SK-N-SH treated with all-trans-retinoic acid at 6 μM for 48 hours (cell line): ENCODE measurements around the gene SLAMF7.
"Not testable (repeated sequence)": the region's sequence is repeated elsewhere in the genome, so short reads cannot be mapped to it uniquely, and the experiment has no call there.

Experiments
- ATAC-seq: fragments of 200-7000 bp; cut with Tn5 transposase; 3 replicates; pipeline ENCODE4 v1.9.1; 2020; ENCODE audit warnings: mild to moderate bottlenecking, moderate library complexity
- ARNTL ChIP-seq: fragments of 450-650 bp; formaldehyde crosslinking; IDR thresholded peaks from 2 replicates; pipeline ENCODE4 v1.5.0; 2020; ENCODE audit warnings: low read depth, mild to moderate bottlenecking, moderate library complexity, borderline replicate concordance
- BACH2 ChIP-seq: fragments of 250-450 bp; sonication (Bioruptor Pico); IDR thresholded peaks from 2 replicates; pipeline ENCODE4 v1.9.0; 2021; ENCODE audit warnings: mild to moderate bottlenecking, borderline replicate concordance
- CSDC2 ChIP-seq: fragments of 250-450 bp; sonication (Bioruptor Pico); IDR thresholded peaks from 2 replicates; pipeline ENCODE4 v1.5.0; 2020; ENCODE audit warnings: mild to moderate bottlenecking, moderate library complexity
- CSRNP3 ChIP-seq: fragments of 250-450 bp; sonication (Bioruptor Pico); IDR thresholded peaks from 2 replicates; pipeline ENCODE4 v1.5.1; 2021; ENCODE audit warnings: mild to moderate bottlenecking, moderate library complexity
- GLIS3 ChIP-seq: fragments of 250-450 bp; sonication (Bioruptor Pico); IDR thresholded peaks from 2 replicates; pipeline ENCODE4 v1.5.0; 2020; ENCODE audit warnings: mild to moderate bottlenecking, moderate library complexity
- ISL1 ChIP-seq: fragments of 250-450 bp; sonication (Bioruptor Pico); IDR thresholded peaks from 2 replicates; pipeline ENCODE4 v2.1.2; 2022; ENCODE audit warnings: mild to moderate bottlenecking, moderate library complexity
- OSR1 ChIP-seq: fragments of 250-450 bp; sonication (Bioruptor Pico); IDR thresholded peaks from 2 replicates; pipeline ENCODE4 v1.8.0; 2022; ENCODE audit warnings: moderate library complexity, mild to moderate bottlenecking, inconsistent platforms
- PATZ1 ChIP-seq: fragments of 250-450 bp; sonication (Bioruptor Pico); IDR thresholded peaks from 2 replicates; pipeline ENCODE4 v1.8.0; 2020; ENCODE audit warnings: mild to moderate bottlenecking, moderate library complexity, borderline replicate concordance
- POU6F1 ChIP-seq: fragments of 250-450 bp; sonication (Bioruptor Pico); IDR thresholded peaks from 2 replicates; pipeline ENCODE4 v1.8.0; 2021; ENCODE audit warnings: low read depth, mild to moderate bottlenecking, moderate library complexity, borderline replicate concordance
- SNAI2 ChIP-seq: fragments of 250-450 bp; sonication (Bioruptor Pico); IDR thresholded peaks from 2 replicates; pipeline ENCODE4 v1.5.0; 2020; ENCODE audit warnings: mild to moderate bottlenecking, moderate library complexity
- TCF4 ChIP-seq: fragments of 250-450 bp; sonication (Bioruptor Pico); IDR thresholded peaks from 2 replicates; pipeline ENCODE4 v1.8.0; 2021; ENCODE audit warnings: mild to moderate bottlenecking, moderate library complexity, borderline replicate concordance
- TOX ChIP-seq: fragments of 250-450 bp; sonication (Bioruptor Pico); IDR thresholded peaks from 2 replicates; pipeline ENCODE4 v1.8.0; 2021; ENCODE audit warnings: mild to moderate bottlenecking, moderate library complexity, borderline replicate concordance
- TSHZ2 ChIP-seq: fragments of 250-450 bp; sonication (Bioruptor Pico); IDR thresholded peaks from 2 replicates; pipeline ENCODE4 v1.5.0; 2020; ENCODE audit warnings: mild to moderate bottlenecking, moderate library complexity
- ZC3H10 ChIP-seq: fragments of 250-450 bp; sonication (Bioruptor Pico); IDR thresholded peaks from 2 replicates; pipeline ENCODE4 v1.5.1; 2021; ENCODE audit warnings: mild to moderate bottlenecking, moderate library complexity
- ZFP3 ChIP-seq: fragments of 250-450 bp; sonication (Bioruptor Pico); IDR thresholded peaks from 2 replicates; pipeline ENCODE4 v1.5.0; 2020; ENCODE audit warnings: mild to moderate bottlenecking, moderate library complexity
- ZFP30 ChIP-seq: fragments of 450-650 bp; formaldehyde crosslinking; IDR thresholded peaks from 2 replicates; pipeline ENCODE4 v1.5.0; 2022; ENCODE audit warnings: mild to moderate bottlenecking, moderate library complexity
- ZNF70 ChIP-seq: fragments of 450-650 bp; formaldehyde crosslinking; IDR thresholded peaks from 2 replicates; pipeline ENCODE4 v1.5.0; 2020; ENCODE audit warnings: mild to moderate bottlenecking, moderate library complexity

The SLAMF7 gene

GRCh38 chr1:160726498-160727315, 12.3 kb upstream of the SLAMF7 start:
- TF ChIP-seq ZNF70 (CRISPR knock-in tag), result no peak
- TF ChIP-seq POU6F1, result no peak
- no peak for TF ChIP-seq TOX (CRISPR knock-in tag)
- TF ChIP-seq ISL1 (CRISPR knock-in tag), result no peak
- TF ChIP-seq GLIS3 (CRISPR knock-in tag), result no peak
- TF ChIP-seq, all 23 proteins: peak for 0
- ATAC-seq, result peak; percentile 90

- TF ChIP-seq SNAI2 (CRISPR knock-in tag), result no peak
- TF ChIP-seq ISL1 (CRISPR knock-in tag), result no peak
- no peak for TF ChIP-seq BACH2 (CRISPR knock-in tag)
- TF ChIP-seq GLIS3 (CRISPR knock-in tag), result no peak
- no peak for TF ChIP-seq TCF4 (CRISPR knock-in tag)
- TF ChIP-seq ARNTL (CRISPR knock-in tag), result no peak
- TF ChIP-seq ZFP3 (CRISPR knock-in tag), result no peak
- TF ChIP-seq POU6F1, result no peak
- no peak for ATAC-seq
These were observed 11.8 kb upstream of the SLAMF7 start for GRCh38 chr1:160727316-160727640.

- ATAC-seq, result not testable (repeated sequence)
These were observed 7.5 kb upstream of the SLAMF7 start for GRCh38 chr1:160731564-160731963.

GRCh38 chr1:160731990-160732389, 7.1 kb upstream of the SLAMF7 start:
- ATAC-seq, result no peak

More at GRCh38 chr1:160731990-160732389, 7.1 kb upstream of the SLAMF7 start:
- no peak for TF ChIP-seq PATZ1 (CRISPR knock-in tag)
- no peak for TF ChIP-seq BACH2 (CRISPR knock-in tag)
- TF ChIP-seq ZC3H10, result no peak
- no peak for TF ChIP-seq TSHZ2 (CRISPR knock-in tag)
- no peak for TF ChIP-seq ZFP30 (CRISPR knock-in tag)
- no peak for TF ChIP-seq GLIS3 (CRISPR knock-in tag)
- no peak for TF ChIP-seq ZNF70 (CRISPR knock-in tag)
- no peak for TF ChIP-seq CSDC2 (CRISPR knock-in tag)
- TF ChIP-seq OSR1 (CRISPR knock-in tag), result no peak
- TF ChIP-seq TOX (CRISPR knock-in tag), result no peak
- TF ChIP-seq SNAI2 (CRISPR knock-in tag), result no peak
- TF ChIP-seq CSRNP3 (CRISPR knock-in tag), result no peak
